ENCODE data around the gene SLX1A. TPM values are rescaled to one million over a fixed set of nuclear protein-coding genes. Genes with fewer than 3 reads are reported as not detected.

Gene SLX1A
- 20.9 and 21.2 TPM in 2 replicates for total RNA-seq

DNA sequence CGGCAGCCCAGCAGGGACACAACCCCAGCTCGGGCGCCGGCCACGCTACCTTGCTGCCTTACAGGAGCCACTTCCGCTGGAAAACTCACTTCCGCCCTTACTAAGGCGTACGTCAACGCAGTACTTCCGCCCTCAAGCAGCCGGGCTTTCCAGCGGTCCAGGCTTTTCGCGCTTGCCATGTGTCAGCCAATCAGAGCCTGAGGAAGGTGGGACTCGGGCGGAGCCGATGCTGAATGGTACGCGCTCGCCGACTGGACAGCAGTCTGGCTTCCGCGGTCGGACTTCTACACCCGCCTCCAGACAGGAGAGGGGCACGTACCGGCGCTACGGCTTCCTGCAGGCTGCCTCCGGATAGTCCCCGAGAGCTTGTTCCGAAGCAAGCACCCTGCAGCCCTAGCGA is at the start of gene SLX1A, which contains the start of gene BOLA2B:
Gene SLX1A (plus strand): TSS at position 261 of the 400 bp plus-strand sequence. CDS start 210 bp downstream, outside the sequence.
Gene BOLA2B (minus strand): TSS at position 52 of the 400 bp plus-strand sequence. CDS start 71 bp downstream, outside the sequence.

DNA sequence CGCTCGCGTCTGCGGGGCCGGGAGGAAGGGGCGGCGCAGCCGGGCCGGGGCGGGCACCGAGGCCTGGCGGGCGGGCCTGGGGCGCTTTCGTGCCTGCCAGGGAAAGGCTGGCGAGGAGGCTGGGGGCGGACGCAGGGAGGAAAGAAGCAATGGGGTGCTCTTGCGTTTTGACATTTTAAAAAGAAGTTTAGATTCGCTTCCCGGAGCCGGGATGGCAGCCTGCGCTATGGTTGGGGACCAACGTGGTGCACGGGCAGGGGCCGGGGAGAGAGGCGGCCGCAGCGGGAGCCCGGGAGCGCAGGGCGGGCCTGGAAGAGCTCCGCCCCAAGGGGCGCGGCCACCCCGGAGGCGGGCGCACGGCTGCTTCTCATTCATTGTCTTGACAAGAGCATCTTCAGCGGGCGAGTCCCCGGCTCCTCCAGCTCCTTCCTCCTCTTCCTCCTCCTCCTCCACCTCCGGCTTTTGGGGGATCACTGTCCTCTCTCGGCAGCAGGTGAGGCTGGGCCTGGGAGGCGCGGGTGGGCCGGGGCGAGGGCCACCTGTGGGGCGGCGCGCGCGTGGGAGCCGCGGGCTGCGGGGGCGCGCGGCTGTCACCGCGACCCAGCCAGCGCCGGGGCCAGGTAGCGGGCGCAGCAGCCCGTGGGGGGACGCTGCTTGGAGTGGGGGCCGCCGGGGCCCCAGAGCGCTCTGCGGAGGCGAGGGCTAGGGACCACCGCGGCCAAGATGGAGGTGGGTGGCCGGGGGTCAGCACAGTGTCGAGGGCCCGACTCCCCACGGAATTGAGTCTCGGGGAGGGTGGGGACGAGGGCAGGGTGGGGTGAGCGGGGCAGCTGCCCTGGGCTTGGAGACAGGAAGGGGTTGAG is 10.2 kb upstream of the SLX1A start, which contains the start of gene CORO1A:
Gene CORO1A (plus strand): TSS at position 370 of the 863 bp plus-strand sequence. CDS start 1,608 bp downstream, outside the sequence.

DNA sequence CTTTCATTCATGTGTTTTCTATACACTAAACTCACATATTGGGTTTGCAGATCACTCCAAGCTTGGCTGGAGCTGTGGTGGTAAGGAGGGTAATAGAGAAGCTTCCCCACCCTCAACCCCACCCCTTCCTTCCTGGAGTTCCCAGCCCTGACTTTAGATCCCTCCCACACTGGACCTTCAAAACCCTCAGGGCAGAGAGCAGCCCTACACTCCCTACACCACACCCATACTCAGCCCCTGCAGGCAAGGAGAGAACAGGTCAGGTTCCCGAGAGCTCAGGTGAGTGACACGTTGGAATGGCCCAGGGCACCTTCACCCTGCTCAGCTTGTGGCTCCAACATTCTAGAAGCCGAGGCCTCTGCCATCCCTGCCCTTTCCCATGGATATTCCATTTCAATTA is 5.4 kb downstream of the SLX1A start, which contains the start of gene SULT1A3:
Gene SULT1A3 (plus strand): TSS at position 207 of the 400 bp plus-strand sequence. CDS start 1,474 bp downstream, outside the sequence.

Other genes with a start within 250 kb of the SLX1A start
- 81.2 and 82.3 TPM in 2 replicates for gene TMEM219, start 231.8 kb upstream of the SLX1A start, total RNA-seq
- gene TAOK2, start 220.0 kb upstream of the SLX1A start, total RNA-seq, result 39.1 and 47.1 TPM in 2 replicates
- gene HIRIP3, start 198.3 kb upstream of the SLX1A start, total RNA-seq, result 5.0 and 5.6 TPM in 2 replicates
- 11.9 and 15.2 TPM in 2 replicates for gene INO80E, start 197.6 kb upstream of the SLX1A start, total RNA-seq
- gene DOC2A, start 182.8 kb upstream of the SLX1A start, total RNA-seq, result 0.28 TPM in 1 of 2 replicates, not detected in the other
- not detected in 2 replicates for gene C16orf92, start 170.7 kb upstream of the SLX1A start, total RNA-seq
- 0.09 TPM in 1 of 2 replicates, not detected in the other for gene TLCD3B, start 162.6 kb upstream of the SLX1A start, total RNA-seq
- 617 and 861 TPM in 2 replicates for gene ALDOA, start 128.1 kb upstream of the SLX1A start, total RNA-seq
- 193 and 224 TPM in 2 replicates for gene PPP4C, start 117.9 kb upstream of the SLX1A start, total RNA-seq
- gene TBX6, start 102.0 kb upstream of the SLX1A start, total RNA-seq, result under 0.01 and 0.09 TPM in 2 replicates
- gene YPEL3, start 97.7 kb upstream of the SLX1A start, total RNA-seq, result 6.3 and 10.2 TPM in 2 replicates
- gene GDPD3, start 80.3 kb upstream of the SLX1A start, total RNA-seq, result 0.71 and 1.6 TPM in 2 replicates
- 28.4 and 41.2 TPM in 2 replicates for gene MAPK3, start 70.7 kb upstream of the SLX1A start, total RNA-seq
- gene CORO1A, start 10.3 kb upstream of the SLX1A start, total RNA-seq, result 0.46 and 0.71 TPM in 2 replicates
- gene BOLA2B, start 209 bp upstream of the SLX1A start, total RNA-seq, result 20.8 and 31.1 TPM in 2 replicates
- 2.4 and 3.4 TPM in 2 replicates for gene SULT1A3, start 5.4 kb downstream of the SLX1A start, total RNA-seq
- gene NPIPB13, start 54.6 kb downstream of the SLX1A start, total RNA-seq, result 0.43 and 1.8 TPM in 2 replicates
- gene CD2BP2, start 161.4 kb downstream of the SLX1A start, total RNA-seq, result 33.8 and 39.1 TPM in 2 replicates
- gene TBC1D10B, start 176.6 kb downstream of the SLX1A start, total RNA-seq, result 17.1 and 19.9 TPM in 2 replicates
- gene MYL11, start 180.9 kb downstream of the SLX1A start, total RNA-seq, result not detected in 2 replicates
- not detected in 2 replicates for gene SEPTIN1, start 188.7 kb downstream of the SLX1A start, total RNA-seq
- gene ZNF48, start 201.5 kb downstream of the SLX1A start, total RNA-seq, result 4.6 and 5.5 TPM in 2 replicates
- gene ZNF771, start 213.7 kb downstream of the SLX1A start, total RNA-seq, result 9.8 and 10.5 TPM in 2 replicates
- 5.5 and 6.9 TPM in 2 replicates for gene DCTPP1, start 236.2 kb downstream of the SLX1A start, total RNA-seq

All from smooth muscle cell of bladder (primary cell).